ENCODE measurements around the gene ZC3H6.

ZC3H6 gene

DNA sequence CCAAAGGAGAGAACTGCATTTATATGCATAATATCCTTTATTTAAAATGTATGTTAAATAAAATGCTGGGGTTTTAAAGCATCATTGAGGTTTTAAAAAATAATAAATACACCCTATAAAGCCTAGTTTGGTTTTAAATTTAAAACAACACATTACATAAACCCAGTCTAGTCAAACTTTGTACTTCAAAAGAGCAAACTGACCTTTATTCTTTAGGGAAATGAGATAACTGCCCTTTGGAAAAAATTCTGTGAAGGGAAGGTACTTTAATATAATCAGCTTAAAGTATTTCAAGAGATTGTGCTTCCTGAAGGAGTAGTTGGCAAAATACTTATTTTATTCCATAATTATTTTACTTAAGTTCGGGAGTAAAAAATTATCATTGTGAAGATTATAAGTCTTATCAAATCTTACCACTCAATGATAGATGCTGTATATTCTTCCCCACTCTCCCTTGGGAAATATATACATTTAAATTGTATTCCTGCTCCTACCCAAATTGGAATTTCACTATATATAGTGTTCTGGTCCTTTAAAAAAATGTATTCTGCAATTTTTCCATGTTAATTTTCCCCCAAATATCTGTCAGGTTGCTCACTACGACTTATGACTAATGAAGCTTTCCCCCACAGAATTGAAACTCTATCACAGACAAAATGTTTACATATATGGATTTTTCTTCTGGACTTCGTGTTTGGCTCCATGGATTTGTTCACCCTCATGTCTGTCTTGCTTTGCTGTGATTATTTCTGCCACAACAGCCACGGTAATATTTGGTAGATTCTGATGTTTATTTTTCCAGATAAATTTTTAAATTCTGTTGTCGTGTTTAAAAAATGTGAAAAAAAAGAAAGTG lies 42.1 kb downstream of the ZC3H6 start:
- TF ChIP-seq, protein P1, sequence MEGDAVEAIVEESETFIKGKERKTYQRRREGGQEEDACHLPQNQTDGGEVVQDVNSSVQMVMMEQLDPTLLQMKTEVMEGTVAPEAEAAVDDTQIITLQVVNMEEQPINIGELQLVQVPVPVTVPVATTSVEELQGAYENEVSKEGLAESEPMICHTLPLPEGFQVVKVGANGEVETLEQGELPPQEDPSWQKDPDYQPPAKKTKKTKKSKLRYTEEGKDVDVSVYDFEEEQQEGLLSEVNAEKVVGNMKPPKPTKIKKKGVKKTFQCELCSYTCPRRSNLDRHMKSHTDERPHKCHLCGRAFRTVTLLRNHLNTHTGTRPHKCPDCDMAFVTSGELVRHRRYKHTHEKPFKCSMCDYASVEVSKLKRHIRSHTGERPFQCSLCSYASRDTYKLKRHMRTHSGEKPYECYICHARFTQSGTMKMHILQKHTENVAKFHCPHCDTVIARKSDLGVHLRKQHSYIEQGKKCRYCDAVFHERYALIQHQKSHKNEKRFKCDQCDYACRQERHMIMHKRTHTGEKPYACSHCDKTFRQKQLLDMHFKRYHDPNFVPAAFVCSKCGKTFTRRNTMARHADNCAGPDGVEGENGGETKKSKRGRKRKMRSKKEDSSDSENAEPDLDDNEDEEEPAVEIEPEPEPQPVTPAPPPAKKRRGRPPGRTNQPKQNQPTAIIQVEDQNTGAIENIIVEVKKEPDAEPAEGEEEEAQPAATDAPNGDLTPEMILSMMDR (IDR thresholded peaks at IDR 0.05; ENCODE audit: low read depth, low read length): no peak
- no peak for DNase-seq (ENCODE audit: low read depth, low spot score)
- no peak overlapping the region for H3K4me3 ChIP-seq (ENCODE audit: low read depth, low read length)
- in situ Hi-C loops (cut with HindIII; ENCODE audit: low sequenced_read_pairs): no loop called here

DNA sequence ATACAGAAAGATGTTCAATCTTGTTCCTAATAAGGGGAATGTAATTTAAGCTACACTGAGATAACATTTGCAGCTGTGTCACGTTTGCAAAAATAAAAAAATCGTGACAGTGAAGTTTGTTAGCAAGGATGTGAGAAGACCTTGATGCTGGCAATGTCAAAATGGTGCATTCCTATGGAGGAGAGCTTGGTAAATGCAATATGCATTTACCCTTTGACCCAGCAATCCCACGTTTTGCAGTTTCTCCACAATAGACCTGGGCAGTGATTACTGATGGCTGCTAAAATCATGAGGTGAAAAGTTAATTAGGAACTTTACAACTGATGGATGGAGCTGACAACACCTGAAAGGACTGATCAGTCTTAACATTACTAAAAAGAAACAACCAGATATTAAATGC lies 43.1 kb downstream of the ZC3H6 start:
- in situ Hi-C loops (cut with HindIII; ENCODE audit: low sequenced_read_pairs): no loop called here
- no peak for DNase-seq (ENCODE audit: low read depth, low spot score)
- no peak overlapping the region for H3K4me3 ChIP-seq (ENCODE audit: low read depth, low read length)
- TF ChIP-seq, protein P1 (IDR thresholded peaks at IDR 0.05; ENCODE audit: low read depth, low read length): no peak

DNA sequence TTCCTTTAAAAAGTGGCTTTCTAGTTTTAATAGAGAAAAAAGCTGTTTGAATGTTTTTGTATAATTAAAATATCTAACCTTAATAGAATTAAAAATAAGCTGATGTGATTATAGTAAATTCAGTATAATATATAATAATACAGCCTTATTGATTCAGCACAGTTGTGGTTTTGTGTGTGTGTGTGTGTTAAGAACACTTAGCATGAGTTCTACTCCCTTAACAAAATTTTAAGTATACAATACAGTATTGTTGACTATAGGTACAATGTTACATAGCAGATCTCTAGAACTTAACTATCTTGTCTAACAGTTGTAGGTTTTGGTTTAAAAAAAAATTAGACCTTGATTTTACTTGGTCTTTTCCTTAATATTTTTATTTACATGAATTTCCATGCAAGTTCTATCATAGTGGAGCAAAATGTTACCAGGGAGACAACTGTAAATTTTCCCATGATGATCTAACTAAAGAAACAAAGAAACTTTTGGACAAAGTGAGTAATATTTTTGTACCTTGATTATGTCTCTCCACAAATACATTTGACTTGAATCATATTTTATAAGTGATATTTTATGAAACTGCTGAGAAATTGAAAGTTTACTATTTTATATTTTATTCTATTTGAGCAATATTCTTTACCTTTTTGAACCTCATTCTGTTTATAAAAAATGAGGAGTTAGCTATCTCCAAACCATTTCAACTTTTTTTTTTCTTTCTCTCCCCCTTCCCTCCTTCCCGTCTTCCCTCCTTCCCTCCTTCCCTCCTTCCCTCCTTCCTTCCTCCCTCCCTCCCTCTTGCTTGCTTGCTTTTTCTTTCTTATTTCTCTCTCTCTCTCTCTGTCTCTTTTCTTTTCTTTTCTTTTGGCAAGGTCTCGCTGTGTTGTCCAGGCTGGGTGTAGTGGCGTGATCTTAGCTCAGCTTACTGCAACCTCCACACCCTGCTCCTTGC lies 46.3 kb downstream of the ZC3H6 start:
- TF ChIP-seq, protein P1 (IDR thresholded peaks at IDR 0.05; ENCODE audit: low read depth, low read length): no peak
- in situ Hi-C loops (cut with HindIII; ENCODE audit: low sequenced_read_pairs): no loop called here
- peak; percentile 59 for DNase-seq (ENCODE audit: low read depth, low spot score)
- no peak overlapping the region for H3K4me3 ChIP-seq (ENCODE audit: low read depth, low read length)

DNA sequence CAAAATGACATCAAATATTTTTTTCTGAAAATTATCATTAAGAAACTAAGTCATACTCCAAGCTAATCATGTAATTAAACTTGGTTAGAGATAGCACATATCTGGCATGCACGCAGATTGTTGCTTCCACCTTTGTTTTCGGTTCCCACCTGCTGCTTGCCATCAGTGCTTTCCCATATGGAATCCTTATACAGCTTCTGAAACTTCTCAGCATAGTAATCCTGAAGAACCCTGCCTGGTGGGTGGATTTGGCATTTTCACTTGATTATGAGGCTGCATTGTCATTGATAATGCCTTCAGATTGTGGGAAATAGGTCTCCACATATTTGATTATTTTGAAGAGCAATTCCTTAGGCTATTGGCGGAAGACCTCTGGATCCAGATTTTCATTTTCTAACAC lies 47.5 kb downstream of the ZC3H6 start:
- DNase-seq (ENCODE audit: low read depth, low spot score): no peak
- H3K4me3 ChIP-seq (ENCODE audit: low read depth, low read length): no peak overlapping the region
- TF ChIP-seq, protein P1 (IDR thresholded peaks at IDR 0.05; ENCODE audit: low read depth, low read length): no peak
- in situ Hi-C loops (cut with HindIII; ENCODE audit: low sequenced_read_pairs): no loop called here

GRCh38 chr2:112332123-112332696 lies 56.8 kb downstream of the ZC3H6 start:
- in situ Hi-C loops (cut with HindIII; ENCODE audit: low sequenced_read_pairs): no loop called here
- no peak for DNase-seq (ENCODE audit: low read depth, low spot score)
- H3K4me3 ChIP-seq (ENCODE audit: low read depth, low read length): no peak overlapping the region
- TF ChIP-seq, protein P1 (IDR thresholded peaks at IDR 0.05; ENCODE audit: low read depth, low read length): no peak

GRCh38 chr2:112335600-112335999 lies 60.2 kb downstream of the ZC3H6 start:
- TF ChIP-seq, protein P1 (IDR thresholded peaks at IDR 0.05; ENCODE audit: low read depth, low read length): no peak
- no peak overlapping the region for H3K4me3 ChIP-seq (ENCODE audit: low read depth, low read length)
- in situ Hi-C loops (cut with HindIII; ENCODE audit: low sequenced_read_pairs): no loop called here
- DNase-seq (ENCODE audit: low read depth, low spot score): no peak

All from astrocyte of the spinal cord (primary cell).